K562 (cell line): ENCODE data around the gene NRXN3.

Experiments
- DPF2 ChIP-seq: fragments of 450-650 bp; IDR thresholded peaks from 2 replicates; pipeline ENCODE4 v1.6.1; 2016
- EZH2 ChIP-seq: IDR thresholded peaks from 2 replicates; pipeline ENCODE4 v1.6.1; 2012; ENCODE audit warnings: low read depth, mild to moderate bottlenecking, inconsistent platforms, low read length, borderline replicate concordance
- HCFC1 ChIP-seq: IDR thresholded peaks from 2 replicates; pipeline ENCODE4 v1.6.1; 2012; ENCODE audit warnings: low read depth, low read length, improper control_type of control experiment
- RAD51 ChIP-seq: fragments of 450-650 bp; IDR thresholded peaks from 2 replicates; pipeline ENCODE4 v1.7.1; 2016; ENCODE audit warnings: low read depth, mild to moderate bottlenecking, borderline replicate concordance
- SIX5 ChIP-seq, 2 experiments: IDR thresholded peaks; 2 replicates each; pipeline ENCODE4 v1.6.1; 2011; ENCODE audit warnings: low read length in 2 of 2, borderline replicate concordance in 1 of 2, low read depth in 1 of 2, mild to moderate bottlenecking in 1 of 2, moderate library complexity in 1 of 2; ENCODE audit not compliant: insufficient read depth in 1 of 2
- YY1 ChIP-seq, 3 experiments: IDR thresholded peaks; 2 replicates each; pipeline ENCODE4 v1.6.1; 2011; ENCODE audit warnings: low read length in 2 of 3, mild to moderate bottlenecking in 2 of 3, moderate library complexity in 2 of 3, borderline replicate concordance in 1 of 3, control low read depth in 1 of 3, low read depth in 1 of 3; ENCODE audit not compliant: insufficient read depth in 3 of 3, insufficient replicate concordance in 2 of 3, control insufficient read depth in 1 of 3, insufficient read length in 1 of 3; ENCODE audit errors: extremely low read depth in 1 of 3
- TF ChIP-seq, protein P1 (sequence below): fragments of 200-800 bp; sonication (Bioruptor generic); IDR thresholded peaks from 2 replicates; pipeline ENCODE4 v1.6.1; 2016; ENCODE audit warnings: missing genetic modification characterization, missing compliant biosample characterization

DNA sequence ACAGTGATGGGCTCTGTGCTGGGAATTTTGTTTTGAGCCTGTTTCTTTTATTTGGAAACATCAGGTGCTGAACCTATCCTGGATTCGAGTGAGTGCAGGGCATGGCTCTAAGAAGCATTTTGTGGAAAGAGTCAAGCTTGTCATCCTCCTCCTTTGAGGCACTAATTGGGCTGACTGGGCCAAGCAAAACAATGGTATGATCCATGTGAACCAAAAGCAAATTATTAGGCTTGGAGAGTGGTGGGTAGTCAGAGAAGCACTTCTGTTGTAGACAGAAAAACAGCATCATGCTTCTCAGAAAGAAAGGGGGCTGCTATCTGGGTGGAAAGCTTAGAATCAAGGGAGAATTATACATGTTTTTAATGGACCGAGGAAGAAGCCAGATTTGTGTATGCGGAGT is 1559.6 kb downstream of the NRXN3 start:
- no peak for TF ChIP-seq DPF2
- TF ChIP-seq SIX5 (IDR thresholded peaks at IDR 0.05; ENCODE audit: borderline replicate concordance in 1 of 2, insufficient read depth in 1 of 2, low read depth in 1 of 2, low read length in 2 of 2), result no peak
- no peak for TF ChIP-seq HCFC1
- TF ChIP-seq EZH2, result no peak
- TF ChIP-seq, protein P1, sequence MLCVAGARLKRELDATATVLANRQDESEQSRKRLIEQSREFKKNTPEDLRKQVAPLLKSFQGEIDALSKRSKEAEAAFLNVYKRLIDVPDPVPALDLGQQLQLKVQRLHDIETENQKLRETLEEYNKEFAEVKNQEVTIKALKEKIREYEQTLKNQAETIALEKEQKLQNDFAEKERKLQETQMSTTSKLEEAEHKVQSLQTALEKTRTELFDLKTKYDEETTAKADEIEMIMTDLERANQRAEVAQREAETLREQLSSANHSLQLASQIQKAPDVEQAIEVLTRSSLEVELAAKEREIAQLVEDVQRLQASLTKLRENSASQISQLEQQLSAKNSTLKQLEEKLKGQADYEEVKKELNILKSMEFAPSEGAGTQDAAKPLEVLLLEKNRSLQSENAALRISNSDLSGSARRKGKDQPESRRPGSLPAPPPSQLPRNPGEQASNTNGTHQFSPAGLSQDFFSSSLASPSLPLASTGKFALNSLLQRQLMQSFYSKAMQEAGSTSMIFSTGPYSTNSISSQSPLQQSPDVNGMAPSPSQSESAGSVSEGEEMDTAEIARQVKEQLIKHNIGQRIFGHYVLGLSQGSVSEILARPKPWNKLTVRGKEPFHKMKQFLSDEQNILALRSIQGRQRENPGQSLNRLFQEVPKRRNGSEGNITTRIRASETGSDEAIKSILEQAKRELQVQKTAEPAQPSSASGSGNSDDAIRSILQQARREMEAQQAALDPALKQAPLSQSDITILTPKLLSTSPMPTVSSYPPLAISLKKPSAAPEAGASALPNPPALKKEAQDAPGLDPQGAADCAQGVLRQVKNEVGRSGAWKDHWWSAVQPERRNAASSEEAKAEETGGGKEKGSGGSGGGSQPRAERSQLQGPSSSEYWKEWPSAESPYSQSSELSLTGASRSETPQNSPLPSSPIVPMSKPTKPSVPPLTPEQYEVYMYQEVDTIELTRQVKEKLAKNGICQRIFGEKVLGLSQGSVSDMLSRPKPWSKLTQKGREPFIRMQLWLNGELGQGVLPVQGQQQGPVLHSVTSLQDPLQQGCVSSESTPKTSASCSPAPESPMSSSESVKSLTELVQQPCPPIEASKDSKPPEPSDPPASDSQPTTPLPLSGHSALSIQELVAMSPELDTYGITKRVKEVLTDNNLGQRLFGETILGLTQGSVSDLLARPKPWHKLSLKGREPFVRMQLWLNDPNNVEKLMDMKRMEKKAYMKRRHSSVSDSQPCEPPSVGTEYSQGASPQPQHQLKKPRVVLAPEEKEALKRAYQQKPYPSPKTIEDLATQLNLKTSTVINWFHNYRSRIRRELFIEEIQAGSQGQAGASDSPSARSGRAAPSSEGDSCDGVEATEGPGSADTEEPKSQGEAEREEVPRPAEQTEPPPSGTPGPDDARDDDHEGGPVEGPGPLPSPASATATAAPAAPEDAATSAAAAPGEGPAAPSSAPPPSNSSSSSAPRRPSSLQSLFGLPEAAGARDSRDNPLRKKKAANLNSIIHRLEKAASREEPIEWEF, result no peak
- TF ChIP-seq RAD51, result no peak
- TF ChIP-seq YY1 (IDR thresholded peaks at IDR 0.05; ENCODE audit: borderline replicate concordance in 1 of 3, control insufficient read depth in 1 of 3, extremely low read depth in 1 of 3, insufficient read depth in 3 of 3, insufficient read length in 1 of 3, insufficient replicate concordance in 2 of 3, low read depth in 1 of 3, low read length in 2 of 3), result no peak
